Measurements from ENCODE around the gene CLMP. TPM values are rescaled to one million over a fixed set of nuclear protein-coding genes. Genes with fewer than 3 reads are reported as not detected.

The CLMP gene
- total RNA-seq, 2 donors from 2014 or later, result 3.3 to 13.2 TPM

- Histone ChIP-seq H3K27me3 (no peaks in the 10 kb centered on the region), H3K9me3 (no peaks in the 10 kb centered on the region), H3K4me3 (no peak overlapping the region), H3K9ac (ENCODE audit: low read depth in 2 of 2, low read length in 2 of 2) (no peak overlapping the region), H3K36me3 (peaks cover 3% of the 10 kb centered on the region), H3K4me1 (no peaks in the 10 kb centered on the region), H3K27ac (no peak overlapping the region)
- no peak for TF ChIP-seq CTCF (IDR thresholded peaks at IDR 0.05)
- DNase-seq, result no peak
- intact Hi-C loops (cut with DNase I), result loop anchor here (10.0 kb wide), 1 partner anchor 167 kb away; the partner anchor contains the start of gene JHY
These were observed 143.4 kb downstream of the CLMP start for GRCh38 chr11:123051634-123052033.

- Histone ChIP-seq H3K4me1 (no peaks in the 10 kb centered on the region), H3K27ac (no peak overlapping the region), H3K4me3 (no peak overlapping the region), H3K9ac (ENCODE audit: low read depth in 2 of 2, low read length in 2 of 2) (no peak overlapping the region), H3K9me3 (no peaks in the 10 kb centered on the region), H3K36me3 (peaks cover 2% of the 10 kb centered on the region), H3K27me3 (no peaks in the 10 kb centered on the region)
- DNase-seq, result no peak
- intact Hi-C loops (cut with DNase I), result loop anchor here (10.0 kb wide), 1 partner anchor 166 kb away; the partner anchor contains the start of gene JHY
- no peak for TF ChIP-seq CTCF (IDR thresholded peaks at IDR 0.05)
These were observed 143.9 kb downstream of the CLMP start for GRCh38 chr11:123051146-123051545.

GRCh38 chr11:123047947-123048293 is 147.1 kb downstream of the CLMP start:
- intact Hi-C loops (cut with DNase I), result no loop called here
- H3K9ac ChIP-seq (ENCODE audit: low read depth in 2 of 2, low read length in 2 of 2), result no peak overlapping the region
- no peak overlapping the region for H3K4me3 ChIP-seq

GRCh38 chr11:123047266-123047946 is 147.6 kb downstream of the CLMP start:
- no peak for DNase-seq
- H3K27ac ChIP-seq, result no peak overlapping the region
- TF ChIP-seq CTCF (IDR thresholded peaks at IDR 0.05), result no peak
- H3K4me1 ChIP-seq, result no peaks in the 10 kb centered on the region
- no peak overlapping the region for H3K4me3 ChIP-seq
- no peaks in the 10 kb centered on the region for H3K9me3 ChIP-seq
- intact Hi-C loops (cut with DNase I), result no loop called here
- H3K9ac ChIP-seq (ENCODE audit: low read depth in 2 of 2, low read length in 2 of 2), result no peak overlapping the region
- H3K36me3 ChIP-seq, result no peaks in the 10 kb centered on the region
- H3K27me3 ChIP-seq, result no peaks in the 10 kb centered on the region

More at GRCh38 chr11:123047947-123048293, 147.1 kb downstream of the CLMP start:
- H3K4me1 ChIP-seq, result no peaks in the 10 kb centered on the region
- H3K9me3 ChIP-seq, result no peaks in the 10 kb centered on the region
- DNase-seq, result no peak
- H3K27ac ChIP-seq, result no peak overlapping the region
- H3K36me3 ChIP-seq, result no peaks in the 10 kb centered on the region
- TF ChIP-seq CTCF (IDR thresholded peaks at IDR 0.05), result no peak
- H3K27me3 ChIP-seq, result no peaks in the 10 kb centered on the region

- no peaks in the 10 kb centered on the region for H3K9me3 ChIP-seq
- H3K27me3 ChIP-seq, result no peaks in the 10 kb centered on the region
- H3K4me1 ChIP-seq, result no peaks in the 10 kb centered on the region
- H3K4me3 ChIP-seq, result no peak overlapping the region
- intact Hi-C loops (cut with DNase I), result no loop called here
- DNase-seq, result no peak
- no peak for TF ChIP-seq CTCF (IDR thresholded peaks at IDR 0.05)
- H3K36me3 ChIP-seq, result no peaks in the 10 kb centered on the region
- H3K27ac ChIP-seq, result no peak overlapping the region
- no peak overlapping the region for H3K9ac ChIP-seq (ENCODE audit: low read depth in 2 of 2, low read length in 2 of 2)
These were observed 148.4 kb downstream of the CLMP start for GRCh38 chr11:123046473-123047259.

All from colonic mucosa (tissue), 4 donors.